ENCODE results near the gene PASD1.
"Not testable (repeated sequence)": the region's sequence is repeated elsewhere in the genome, so short reads cannot be mapped to it uniquely, and the experiment has no call there.

GRCh38 chrX:151551176-151551575, 12.3 kb upstream of the PASD1 start:
- not testable (repeated sequence) for TF ChIP-seq CTCF (IDR thresholded peaks at IDR 0.05); POLR2AphosphoS5 (IDR thresholded peaks at IDR 0.05; ENCODE audit: low read depth, low read length); REST (IDR thresholded peaks at IDR 0.05; ENCODE audit: insufficient read depth in 1 of 2, low read depth in 2 of 2, low read length in 1 of 2)

Data from Panc1 (cell line).